ENCODE measurements around the gene PTPRD.
"Not testable (repeated sequence)": the region's sequence is repeated elsewhere in the genome, so short reads cannot be mapped to it uniquely, and the experiment has no call there.

The PTPRD gene

GRCh38 chr9:8732367-8733075 is 1880.3 kb downstream of the PTPRD start:
- no peak for DNase-seq

GRCh38 chr9:8730618-8731017 is 1882.2 kb downstream of the PTPRD start:
- DNase-seq: no peak

GRCh38 chr9:8728910-8729309 is 1883.9 kb downstream of the PTPRD start:
- no peak for DNase-seq

- no peak for DNase-seq
Observed at GRCh38 chr9:8727191-8727590, 1885.6 kb downstream of the PTPRD start.

GRCh38 chr9:8726692-8727091 is 1886.1 kb downstream of the PTPRD start:
- DNase-seq: no peak

GRCh38 chr9:8725635-8726034 is 1887.2 kb downstream of the PTPRD start:
- no peak for DNase-seq

GRCh38 chr9:8724284-8725018 is 1888.4 kb downstream of the PTPRD start:
- DNase-seq: no peak

- DNase-seq: no peak
Observed at GRCh38 chr9:8723195-8723594, 1889.6 kb downstream of the PTPRD start.

GRCh38 chr9:8719833-8720486 is 1892.8 kb downstream of the PTPRD start:
- no peak for DNase-seq

GRCh38 chr9:8718121-8718725 is 1894.6 kb downstream of the PTPRD start:
- DNase-seq: no peak

GRCh38 chr9:8717146-8717545 is 1895.7 kb downstream of the PTPRD start:
- no peak for DNase-seq

GRCh38 chr9:8715788-8716187 is 1897.0 kb downstream of the PTPRD start:
- no peak for DNase-seq

- no peak for DNase-seq
Observed at GRCh38 chr9:8713811-8714165, 1899.0 kb downstream of the PTPRD start.

GRCh38 chr9:8713149-8713810 is 1899.5 kb downstream of the PTPRD start:
- DNase-seq: no peak

GRCh38 chr9:8709731-8710130 is 1903.1 kb downstream of the PTPRD start:
- DNase-seq: no peak

GRCh38 chr9:8708728-8709127 is 1904.1 kb downstream of the PTPRD start:
- DNase-seq: no peak

GRCh38 chr9:8706998-8707397 is 1905.8 kb downstream of the PTPRD start:
- no peak for DNase-seq

- no peak for DNase-seq
Observed at GRCh38 chr9:8706531-8706930, 1906.3 kb downstream of the PTPRD start.

- no peak for DNase-seq
Observed at GRCh38 chr9:8705861-8706260, 1906.9 kb downstream of the PTPRD start.

- no peak for DNase-seq
Observed at GRCh38 chr9:8703904-8704303, 1908.9 kb downstream of the PTPRD start.

- DNase-seq: no peak
Observed at GRCh38 chr9:8701904-8702303, 1910.9 kb downstream of the PTPRD start.

- not testable (repeated sequence) for DNase-seq
Observed at GRCh38 chr9:8697565-8697964, 1915.2 kb downstream of the PTPRD start.

GRCh38 chr9:8696516-8696915 is 1916.3 kb downstream of the PTPRD start:
- no peak for DNase-seq
